ENCODE results near the gene IL22RA2.

The IL22RA2 gene

DNA sequence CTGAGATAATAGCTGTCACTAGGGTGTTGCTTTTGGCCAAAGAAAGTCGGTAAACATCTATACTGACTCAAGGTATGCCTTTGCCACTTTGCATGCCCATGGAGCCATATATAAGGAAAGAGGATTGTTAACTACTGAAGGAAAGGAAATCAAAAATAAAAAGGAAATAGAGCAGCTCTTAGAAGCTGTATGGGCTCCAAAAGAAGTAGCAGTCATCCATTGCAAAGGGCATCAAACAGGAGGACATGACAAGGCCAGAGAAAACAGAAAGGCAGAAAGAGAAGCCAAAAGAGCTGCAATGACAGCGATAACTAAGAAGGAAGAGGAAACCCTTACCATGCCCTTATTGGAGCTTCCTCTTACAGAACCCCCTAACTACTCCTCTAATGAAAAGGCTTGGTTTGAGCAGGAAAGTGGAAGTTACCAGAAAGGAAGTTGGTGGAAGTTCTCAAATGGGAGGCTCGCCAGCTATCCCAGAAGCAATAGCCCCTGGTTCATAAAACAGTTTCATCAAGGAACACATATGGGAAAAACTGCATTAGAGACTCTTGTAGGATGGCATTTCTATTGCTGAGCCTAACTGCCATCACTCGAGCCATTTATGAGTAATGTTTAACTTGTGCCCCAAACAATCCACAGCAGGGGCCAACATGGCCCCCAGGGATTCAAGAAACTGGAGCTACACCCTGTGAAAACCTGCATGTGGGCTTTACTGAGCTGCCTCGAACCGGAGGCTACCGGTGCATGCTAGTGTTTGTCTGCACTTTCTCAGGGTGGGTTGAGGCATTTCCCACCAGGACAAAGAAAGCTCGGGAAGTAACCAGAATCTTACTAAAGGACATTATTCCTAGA lies 7.0 kb downstream of the IL22RA2 start:
- DNase-seq = no peak

DNA sequence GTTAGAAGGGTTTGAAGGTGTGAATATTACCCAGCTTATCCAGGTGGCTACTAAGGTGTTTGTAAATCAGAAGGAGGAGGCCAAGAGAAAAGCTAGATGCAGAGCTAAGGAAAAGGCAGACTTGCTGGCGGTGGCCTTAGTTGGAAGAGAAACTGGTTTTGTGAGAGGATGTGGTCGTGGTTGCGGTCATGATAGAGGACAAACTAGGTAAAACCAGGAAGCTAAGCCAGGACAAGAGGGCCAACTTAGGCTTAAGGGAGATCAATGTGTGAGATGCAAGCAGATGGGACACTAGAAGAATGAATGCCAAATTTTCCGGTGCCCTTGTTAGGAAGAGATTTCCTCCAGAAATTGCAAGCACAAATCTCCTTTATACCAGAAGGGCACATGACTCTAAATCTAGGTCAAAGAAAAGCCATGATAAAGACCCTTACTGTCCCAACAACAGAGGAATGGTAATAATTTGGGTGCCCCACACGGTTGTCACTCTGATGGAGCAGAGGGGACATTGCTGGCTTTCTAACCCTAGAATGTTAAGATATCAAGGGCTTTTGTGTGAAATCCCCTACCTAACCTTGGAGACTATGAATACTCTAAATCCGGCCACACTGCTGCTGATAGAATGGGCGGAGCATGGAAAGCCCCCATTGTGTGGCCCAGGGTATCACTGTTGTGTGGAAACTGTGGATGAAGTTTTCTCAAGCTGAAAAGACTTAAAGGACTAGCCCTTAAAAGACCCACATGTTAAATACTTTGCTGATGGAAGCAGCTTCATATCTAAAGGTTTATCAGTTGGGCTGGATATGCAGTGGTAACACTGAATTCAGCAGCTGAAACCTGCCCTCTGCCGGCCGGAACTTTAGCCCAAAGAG lies 7.8 kb downstream of the IL22RA2 start:
- no peak for DNase-seq

DNA sequence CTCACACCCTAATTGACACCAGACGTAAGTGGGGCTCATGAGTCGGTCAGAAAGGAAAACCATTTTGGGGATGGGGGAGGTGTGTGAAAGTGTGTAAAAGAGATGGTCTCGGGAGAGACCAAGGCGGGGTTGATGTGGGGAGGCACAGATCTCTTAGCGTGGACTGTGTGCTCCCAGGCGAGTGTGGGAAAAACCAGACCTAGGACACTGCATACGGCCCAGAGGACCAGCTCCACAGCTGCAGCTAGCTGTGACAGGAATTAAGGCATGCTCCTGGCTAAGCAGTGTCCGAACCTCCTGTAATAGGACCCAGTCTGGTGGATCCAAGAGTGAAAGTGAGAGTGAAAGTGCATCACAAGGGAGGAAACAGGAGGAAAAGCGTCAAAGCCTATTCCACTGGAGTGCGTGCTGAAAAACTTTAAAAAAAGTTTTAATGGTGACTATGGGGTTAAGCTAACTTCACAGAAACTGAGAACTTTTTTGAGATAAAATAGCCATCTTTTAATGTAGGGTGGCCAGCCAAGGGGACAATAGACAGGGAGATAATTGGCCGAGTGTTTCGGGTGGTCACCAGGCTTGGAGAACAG lies 9.6 kb downstream of the IL22RA2 start:
- no peak for DNase-seq

DNA sequence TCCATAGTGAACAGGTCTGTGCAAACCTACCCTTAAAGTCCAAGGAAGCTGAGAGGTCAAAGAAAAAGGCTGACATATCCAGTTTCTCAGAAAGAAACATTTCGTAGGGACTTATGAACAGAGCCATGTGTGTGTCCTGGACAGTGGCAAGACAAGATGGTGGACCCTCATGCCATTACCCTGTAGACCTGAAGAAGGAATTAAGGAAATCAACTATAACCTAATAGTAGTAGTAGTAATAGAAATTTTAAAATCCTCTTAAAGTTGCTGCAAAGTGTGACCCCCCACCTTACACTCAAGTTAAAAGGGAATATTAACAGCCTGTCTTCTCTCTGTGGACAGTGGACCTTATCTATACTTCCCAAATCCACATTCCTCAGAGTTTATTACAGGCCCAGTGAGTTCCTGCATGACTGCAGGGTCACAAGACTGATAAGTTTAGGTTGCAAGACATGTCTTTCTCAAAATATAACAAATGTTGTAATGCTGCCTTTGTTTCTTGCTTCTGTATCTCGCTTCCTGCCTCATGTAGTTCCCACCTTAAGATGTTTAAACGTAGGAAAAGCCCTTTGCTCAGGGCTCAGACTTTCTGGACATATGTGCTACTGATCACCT lies 10.6 kb downstream of the IL22RA2 start:
- no peak for DNase-seq

DNA sequence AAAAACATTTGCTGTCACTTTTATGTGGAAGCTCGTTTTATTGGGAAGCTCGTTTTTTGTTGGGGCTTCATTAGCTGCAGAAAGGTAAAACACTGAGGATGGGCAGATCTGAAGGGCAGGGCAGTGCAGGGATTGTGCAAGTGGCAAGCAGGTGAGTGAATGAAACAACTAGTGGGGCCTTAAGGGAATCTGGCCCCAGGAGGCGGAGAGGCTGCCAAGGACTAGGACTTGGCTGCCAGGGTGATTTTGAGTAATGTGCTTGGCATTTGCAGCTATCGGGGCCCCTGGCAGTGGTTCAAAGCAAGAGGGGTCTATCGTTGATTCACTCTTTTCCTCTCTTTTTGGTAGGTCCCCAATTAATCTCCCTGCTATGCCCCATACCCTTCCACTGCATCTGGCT lies 11.5 kb downstream of the IL22RA2 start:
- no peak for DNase-seq

DNA sequence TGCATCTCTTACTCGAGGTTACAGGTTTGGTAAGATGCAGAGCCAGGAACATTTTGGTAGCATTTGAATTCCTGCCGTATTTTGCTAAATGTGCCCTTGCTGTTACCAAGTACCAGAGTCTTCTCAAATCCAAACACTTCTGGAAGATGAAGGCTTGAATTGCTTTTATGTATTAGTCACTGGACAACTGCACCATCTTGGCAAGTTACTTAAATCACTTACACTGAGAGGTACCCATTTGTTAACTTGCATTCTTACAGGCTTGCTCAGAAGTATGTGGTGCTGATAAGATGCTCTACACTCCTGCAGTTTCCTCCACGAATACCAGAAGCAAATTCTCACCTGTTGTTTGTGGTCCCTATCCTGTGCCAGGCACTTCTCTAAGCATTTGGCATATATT lies 12.7 kb downstream of the IL22RA2 start:
- no peak for DNase-seq

DNA sequence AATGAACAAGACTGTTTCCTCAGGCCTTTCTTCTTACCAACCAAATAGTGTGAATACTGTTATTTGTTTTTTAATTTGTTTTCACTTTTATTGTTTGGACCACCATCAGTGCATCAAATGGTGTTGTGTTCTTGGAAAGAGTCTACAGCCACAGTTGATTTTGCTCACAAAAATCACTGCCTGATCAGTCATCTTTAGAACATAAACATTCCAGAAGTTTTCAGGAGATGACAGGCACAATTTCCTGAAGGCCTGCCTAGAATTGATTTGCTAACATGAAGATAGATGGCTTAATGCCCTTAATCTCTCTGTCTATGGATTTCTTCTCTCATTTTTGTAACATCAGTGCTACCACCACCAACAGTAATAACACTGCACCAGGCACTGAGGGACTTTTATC lies 13.5 kb downstream of the IL22RA2 start:
- no peak for DNase-seq

DNA sequence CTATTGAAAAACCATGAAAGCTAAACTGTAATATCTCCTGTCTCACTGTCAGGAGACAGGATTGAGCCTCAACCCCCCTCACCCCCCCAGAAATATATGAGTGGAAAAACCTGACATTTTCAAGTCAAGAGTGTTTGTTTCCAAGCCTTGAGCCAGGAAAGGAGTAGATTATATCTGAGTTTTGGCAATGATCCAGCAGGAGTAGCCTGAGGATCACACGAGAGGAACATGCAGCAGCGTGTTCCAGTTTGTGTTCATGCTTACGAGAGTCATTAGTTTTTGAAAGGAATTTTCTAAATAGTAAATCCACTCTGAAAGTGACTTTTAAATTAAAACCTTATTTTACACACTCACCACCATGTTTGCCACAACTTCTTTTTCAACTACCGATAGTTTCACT lies 15.8 kb downstream of the IL22RA2 start:
- peak; percentile 66 for DNase-seq

DNA sequence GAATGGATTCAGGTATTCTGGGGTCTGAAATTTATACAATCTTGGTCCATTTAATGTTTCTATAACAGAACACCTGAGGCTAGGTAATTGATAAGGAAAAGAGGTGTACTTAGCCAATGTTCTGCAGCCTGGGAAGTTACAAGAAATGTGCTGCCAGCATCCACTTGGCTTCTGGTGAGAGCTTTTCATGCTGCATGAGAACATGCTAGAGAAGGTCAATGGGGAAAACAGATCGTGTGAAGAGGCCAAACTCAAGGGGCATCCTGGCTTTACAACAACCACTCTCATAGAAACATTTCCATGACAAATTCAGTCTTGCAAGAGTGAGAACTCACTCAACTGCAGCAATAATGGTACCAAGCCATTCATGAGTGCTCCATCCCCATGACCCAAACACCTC lies 16.8 kb downstream of the IL22RA2 start:
- peak; percentile 92 for DNase-seq

DNA sequence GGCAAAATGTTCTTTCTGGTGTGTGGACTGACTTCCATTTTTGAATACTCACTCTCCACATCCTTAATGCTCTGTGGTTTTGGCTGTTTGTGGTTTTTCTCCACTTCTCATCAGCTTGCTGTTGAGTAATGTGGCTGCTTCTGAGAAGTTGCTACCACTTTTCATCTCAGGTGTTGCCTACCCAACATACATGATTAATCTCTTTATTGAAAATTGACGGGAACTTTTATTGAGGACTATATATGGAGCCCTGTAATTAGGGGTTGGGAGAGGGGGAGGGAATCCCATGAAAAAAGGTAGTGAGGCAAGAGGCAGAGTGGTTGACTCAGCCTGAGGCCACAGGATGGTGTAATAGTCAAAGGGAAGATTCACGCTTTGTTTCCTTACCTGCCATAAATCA lies 17.6 kb downstream of the IL22RA2 start:
- DNase-seq = peak; percentile 32

DNA sequence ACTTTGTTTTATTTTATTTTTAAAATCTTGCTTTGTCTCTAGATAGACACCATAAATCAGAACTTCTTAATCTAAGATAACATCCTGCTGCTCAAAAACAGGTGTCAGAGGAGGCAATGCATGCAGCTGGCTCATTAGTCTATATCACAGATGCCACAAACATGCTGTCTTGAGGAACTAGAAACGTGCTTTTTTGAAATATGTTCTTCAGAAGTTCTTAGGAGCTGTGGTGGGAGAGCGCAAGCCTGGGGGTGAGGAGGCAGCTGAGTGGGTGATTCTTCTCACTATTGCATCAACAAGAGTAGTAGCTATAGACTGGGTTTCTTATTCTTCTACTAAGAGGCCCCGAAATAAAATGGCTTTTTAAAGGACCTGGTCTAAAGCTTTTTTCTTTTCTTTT lies 23.4 kb downstream of the IL22RA2 start:
- DNase-seq = no peak

DNA sequence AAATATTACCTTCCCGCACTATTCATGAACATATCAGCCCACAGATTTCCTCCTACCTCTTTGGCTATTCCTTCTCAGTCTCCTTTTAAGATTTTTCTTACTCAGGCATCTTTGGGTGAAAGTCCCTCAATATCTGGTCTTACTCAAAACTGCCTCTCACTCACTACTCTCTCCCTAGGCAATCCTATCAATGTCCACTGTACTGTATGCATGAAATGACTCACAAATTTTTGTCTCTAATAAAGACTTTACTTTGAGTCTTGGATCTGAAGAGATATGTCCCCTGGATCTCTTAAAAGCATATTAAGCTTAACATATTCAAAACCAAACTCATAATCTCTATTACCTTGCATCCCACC lies 24.4 kb downstream of the IL22RA2 start:
- no peak for DNase-seq

DNA sequence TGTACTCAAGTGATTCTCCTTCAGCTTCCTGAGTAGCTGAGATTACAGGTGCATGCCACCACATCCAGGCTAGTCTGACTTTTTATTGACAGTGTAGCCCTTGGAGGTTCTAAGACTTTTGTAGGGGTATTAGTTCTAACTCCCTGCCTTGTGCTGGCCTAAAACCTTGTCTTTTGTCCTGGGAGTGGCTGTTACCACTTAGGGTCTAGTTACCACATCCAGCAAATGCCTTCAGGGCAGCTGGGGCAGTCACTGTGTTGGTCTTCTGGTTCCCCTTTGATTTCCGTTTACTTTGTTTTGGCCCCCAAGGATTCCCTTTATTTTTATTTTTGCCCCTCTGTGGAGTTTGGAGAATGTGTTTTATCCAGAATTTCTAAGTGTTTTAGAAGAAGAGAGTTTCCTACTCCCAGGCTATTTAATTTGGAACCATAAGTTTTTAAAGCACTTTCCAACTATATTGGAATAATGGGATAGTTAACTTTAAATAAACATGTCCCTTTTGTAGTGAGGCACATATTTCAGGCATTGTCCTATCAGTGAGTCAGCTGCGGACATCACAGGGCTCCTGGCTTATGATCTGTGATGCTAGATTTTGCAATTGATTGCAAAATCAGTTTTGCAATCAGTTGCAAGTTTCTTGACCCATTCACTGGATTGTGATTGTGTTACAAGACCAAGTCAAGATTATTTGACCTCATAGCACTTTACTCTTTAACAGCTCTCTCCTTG lies 25.0 kb downstream of the IL22RA2 start:
- no peak for DNase-seq

DNA sequence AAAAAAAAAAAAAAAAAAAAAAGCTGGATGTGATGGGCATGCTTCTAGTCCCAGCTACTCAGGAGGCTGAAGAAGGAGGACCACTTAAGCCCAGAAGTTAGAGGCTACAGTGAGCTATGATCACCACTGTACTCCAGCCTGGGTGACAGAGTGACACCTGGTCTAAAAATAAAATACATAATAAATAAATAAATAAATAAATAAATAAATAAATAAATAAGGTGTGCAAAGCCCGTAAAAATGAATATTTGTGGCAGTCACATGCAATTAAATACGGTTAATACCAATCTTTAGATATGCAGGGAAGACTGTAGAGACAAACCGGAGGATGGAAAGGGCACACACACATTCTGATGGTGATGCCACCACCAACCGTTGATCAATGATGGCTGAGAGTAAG lies 26.2 kb downstream of the IL22RA2 start:
- DNase-seq = no peak

DNA sequence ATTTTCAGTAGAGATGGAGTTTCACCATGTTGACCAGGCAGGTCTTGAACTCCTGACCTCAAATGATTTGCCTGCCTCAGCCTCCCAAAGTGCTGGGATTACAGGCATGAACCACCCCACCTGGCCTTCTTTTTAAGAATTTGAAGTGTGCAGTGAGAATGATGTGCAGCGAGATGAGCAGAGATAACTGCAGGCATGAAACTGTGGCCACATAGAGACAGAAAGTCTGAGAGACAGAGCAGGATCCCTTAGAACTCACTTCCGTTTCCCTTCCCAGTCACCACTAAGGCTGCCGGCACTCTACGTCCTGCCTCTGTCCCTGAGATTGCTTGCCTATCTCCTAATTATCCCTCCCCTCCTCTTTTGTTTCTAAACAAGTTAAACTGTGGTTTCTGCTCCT lies 27.2 kb downstream of the IL22RA2 start:
- DNase-seq = no peak

DNA sequence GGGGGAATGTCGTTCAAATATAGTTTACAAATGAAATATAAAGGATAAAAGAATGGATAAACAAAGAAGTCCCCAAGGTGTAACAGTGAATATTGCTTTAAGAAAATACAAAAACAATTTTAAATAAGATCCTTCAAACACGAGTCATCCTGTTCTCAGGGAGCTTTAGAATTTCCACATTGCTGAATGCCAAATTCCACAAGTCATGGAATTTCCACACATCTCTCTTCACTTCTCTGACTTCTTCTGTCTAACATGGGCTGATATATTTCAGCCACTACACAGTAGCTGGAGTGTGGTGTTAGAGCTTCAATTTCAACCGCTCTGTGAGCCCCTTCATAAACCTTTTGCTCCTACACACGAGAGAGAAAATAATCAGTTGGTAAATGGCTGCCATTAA lies 28.0 kb downstream of the IL22RA2 start:
- DNase-seq = no peak

DNA sequence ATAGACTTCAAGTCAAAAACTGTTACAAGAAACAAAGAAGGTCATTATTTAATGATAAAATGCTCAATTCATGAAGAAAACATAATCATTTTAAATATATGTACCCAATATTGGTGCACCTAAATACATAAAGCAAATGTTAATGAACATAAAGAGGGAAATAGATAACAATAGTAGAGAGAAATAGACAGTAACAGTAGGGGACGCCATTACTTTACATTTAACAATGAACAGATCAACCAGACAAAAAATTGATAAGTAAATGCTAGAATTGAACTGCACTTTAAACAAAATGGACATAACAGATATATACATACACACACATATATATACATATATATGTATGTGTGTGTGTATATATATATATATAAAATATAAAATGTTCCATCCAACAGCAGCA lies 37.4 kb downstream of the IL22RA2 start:
- DNase-seq = no peak

DNA sequence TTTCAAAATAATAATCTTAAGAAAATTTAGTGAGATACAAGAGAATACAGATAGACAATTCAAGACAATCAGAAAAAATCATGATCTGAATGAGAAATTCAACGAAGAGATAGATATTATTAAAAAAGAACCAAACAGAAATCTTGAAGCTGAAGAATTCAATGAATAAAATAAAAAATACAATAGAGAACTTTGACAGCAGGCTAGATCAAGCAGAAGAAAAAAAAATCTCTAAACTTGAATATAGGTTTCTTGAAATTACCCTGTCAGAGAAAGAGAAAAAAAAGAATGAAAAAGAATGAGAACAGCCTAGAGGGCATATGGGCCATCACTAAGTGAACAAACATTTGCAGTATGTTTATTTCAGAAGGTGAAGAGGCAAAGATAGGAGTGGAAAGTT lies 39.0 kb downstream of the IL22RA2 start:
- DNase-seq = no peak

DNA sequence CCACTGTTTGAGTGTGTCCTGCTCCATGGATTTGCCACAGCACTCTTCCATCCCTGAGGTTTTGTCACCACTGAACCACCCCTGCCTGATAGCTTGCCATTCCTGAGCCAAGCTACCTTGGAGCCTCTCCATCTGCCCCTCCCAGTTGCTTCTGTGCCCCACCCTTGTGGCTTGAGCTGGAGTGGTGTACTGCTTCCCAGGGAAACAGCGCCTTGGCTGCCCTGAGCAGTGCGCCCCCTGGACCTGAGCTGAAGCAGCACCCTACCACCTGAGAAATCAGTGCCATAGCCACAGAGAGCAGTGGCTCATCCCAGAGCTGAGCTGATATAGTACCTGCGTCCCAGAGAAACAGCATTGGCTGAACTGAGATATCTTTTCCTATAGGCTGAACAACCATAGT lies 40.3 kb downstream of the IL22RA2 start:
- DNase-seq = no peak

DNA sequence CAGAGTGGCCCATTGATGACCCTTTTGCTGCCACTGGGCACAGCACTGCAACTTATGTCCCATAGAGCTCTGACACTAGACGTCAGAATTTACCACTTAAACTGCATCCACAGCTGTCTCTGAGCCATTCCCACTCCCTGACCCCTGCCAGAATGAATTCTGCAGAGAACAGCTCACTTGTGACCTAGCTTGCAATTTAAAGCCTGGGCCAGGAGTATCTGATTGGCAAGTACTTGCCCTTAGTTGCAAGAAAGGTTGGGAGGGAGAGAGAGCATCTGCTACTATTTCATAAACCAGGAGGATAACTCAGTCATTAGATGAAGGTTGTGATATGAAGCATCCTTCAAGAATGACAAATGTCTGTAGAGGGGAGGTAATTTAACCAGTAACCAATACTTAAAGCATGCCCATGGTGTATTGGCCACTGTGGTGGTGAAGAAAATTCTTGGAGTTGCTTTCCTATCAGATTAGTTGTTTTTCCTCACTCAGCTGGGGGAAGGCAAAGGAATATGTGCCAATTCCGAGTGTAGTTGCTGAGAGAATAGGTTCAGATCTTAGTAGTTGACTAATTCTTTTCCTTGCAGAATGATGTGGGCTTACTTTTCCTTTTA lies 46.5 kb downstream of the IL22RA2 start:
- DNase-seq = no peak

DNA sequence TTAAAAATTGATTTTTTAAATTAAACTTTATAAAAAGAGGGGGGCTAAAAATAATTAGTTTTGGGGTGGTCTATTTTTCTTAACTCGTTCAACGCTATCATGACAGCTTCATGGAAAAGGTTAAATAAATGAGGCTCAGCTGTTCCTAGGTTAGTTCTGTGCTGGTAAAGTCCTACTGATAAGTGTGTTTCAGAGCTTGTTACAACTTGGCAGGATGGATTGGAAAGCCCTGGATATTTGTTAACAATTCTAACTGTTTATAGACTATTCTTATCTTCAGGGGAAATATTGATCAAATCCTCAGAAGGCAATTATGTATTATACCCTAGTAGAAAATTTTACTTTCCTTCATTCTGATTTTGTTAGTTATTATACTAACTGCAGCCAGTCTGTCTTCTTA lies 50.4 kb downstream of the IL22RA2 start:
- no peak for DNase-seq

DNA sequence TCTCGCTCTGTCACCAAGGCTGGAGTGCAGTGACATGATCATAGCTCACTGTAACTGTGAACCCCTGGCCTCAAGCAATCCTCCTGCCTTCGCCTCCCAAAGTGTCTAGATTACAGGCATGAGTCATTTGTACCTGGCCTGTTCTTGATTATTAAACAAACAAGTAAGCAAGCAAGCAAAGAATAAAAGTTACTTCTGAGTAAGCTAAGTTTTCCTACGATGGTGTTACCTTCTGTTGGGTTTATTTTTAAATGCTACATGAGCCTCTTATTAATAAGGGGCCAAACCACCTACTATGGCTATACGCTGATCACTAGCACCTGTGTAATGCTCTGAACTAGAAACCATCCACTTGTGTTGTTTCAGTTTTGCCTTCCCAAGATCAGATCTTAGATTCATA lies 50.8 kb downstream of the IL22RA2 start:
- no peak for DNase-seq
